HCT116 (cell line): ENCODE results near the gene NFIX. TPM values are rescaled to one million over a fixed set of nuclear protein-coding genes. Genes with fewer than 3 reads are reported as not detected.
"Not testable (repeated sequence)": the region's sequence is repeated elsewhere in the genome, so short reads cannot be mapped to it uniquely, and the experiment has no call there.

ENCODE experiments used
- ATAC-seq: fragments of 200-7000 bp; cut with Tn5 transposase; 2 replicates; pipeline ENCODE4 v1.9.1; 2020; ENCODE audit warnings: mild to moderate bottlenecking, moderate library complexity
- BruUV-seq: library from RNA; stranded (reverse); fragments of 400-500 nt; replicated peaks from 2 replicates; lab custom pipeline; 2021; lab: Mats Ljungman, UMichigan
- CTCF ChIA-PET: fragments of 300-600 bp; sonication (Branson Sonifier 250); formaldehyde crosslinking; loops from one replicate; lab custom pipeline; 2021; ENCODE audit warnings: antibody characterized with exemption; lab: Charles Lee
- POLR2A ChIA-PET: fragments of 300-600, 350-600 bp; sonication (Branson Sonifier 250); formaldehyde crosslinking; loops from one replicate; lab custom pipeline; 2021; ENCODE audit warnings: antibody characterized with exemption; lab: Charles Lee
- RAD21 ChIA-PET, 2 experiments: fragments of 300-600 bp; sonication (Branson Sonifier 250); formaldehyde crosslinking; loops; one replicate each; lab custom pipeline; 2023; ENCODE audit warnings: low total read pairs in 2 of 2; ENCODE audit not compliant: uncharacterized antibody in 2 of 2, unreplicated experiment in 2 of 2, low non-redundant PET in 1 of 2; lab: Charles Lee
- DNase-seq: peaks from one replicate; pipeline ENCODE4 v3.0.0-alpha.2; 2010; ENCODE audit warnings: low read depth, low spot score
- H2AFZ ChIP-seq: fragments of 200-600 bp; shearing (Covaris generic), sonication (generic); 2 replicates; pipeline ENCODE4 v1.6.1; 2017; ENCODE audit warnings: low read depth, mixed run types, mixed read lengths, antibody characterized with exemption, low read length; ENCODE audit not compliant: poor library complexity, severe bottlenecking
- H3K27ac ChIP-seq: 2 replicates; pipeline ENCODE4 v1.5.1; 2012; ENCODE audit warnings: low read depth, low read length
- H3K27me3 ChIP-seq: fragments of 200-600 bp; sonication (generic); 2 replicates; pipeline ENCODE4 v1.6.1; 2016; ENCODE audit warnings: mixed run types, low read length, mixed read lengths; ENCODE audit not compliant: insufficient read depth
- H3K36me3 ChIP-seq, 2 experiments: fragments of 200-500 bp in 1 of 2; fragments of 200-600 bp in 1 of 2; sonication (Bioruptor generic) in 1 of 2; sonication (generic) in 1 of 2; 2 replicates each; pipeline versions ENCODE4 v1.5.1 to v1.6.1; 2014 to 2016; ENCODE audit warnings: low read length in 2 of 2, inconsistent platforms in 1 of 2, mixed read lengths in 1 of 2, mixed run types in 1 of 2; ENCODE audit not compliant: insufficient read depth in 2 of 2, control insufficient read depth in 1 of 2
- H3K4me1 ChIP-seq, 2 experiments: fragments of 200-600 bp in 1 of 2; sonication (generic) in 1 of 2; 2 replicates each; pipeline versions ENCODE4 v1.5.1 to v1.6.1; 2012 to 2017; ENCODE audit warnings: low read length in 2 of 2, inconsistent platforms in 1 of 2, mild to moderate bottlenecking in 1 of 2, mixed read lengths in 1 of 2, mixed run types in 1 of 2, moderate library complexity in 1 of 2; ENCODE audit not compliant: insufficient read depth in 2 of 2, control insufficient read depth in 1 of 2
- H3K4me2 ChIP-seq: fragments of 200-600 bp; sonication (generic); 2 replicates; pipeline ENCODE4 v1.6.1; 2017; ENCODE audit warnings: mixed run types, low read length, mixed read lengths
- H3K4me3 ChIP-seq, 2 experiments: fragments of 200-600 bp in 1 of 2; sonication (generic) in 1 of 2; replicated peaks in 1 of 2; 2 replicates each; pipeline ENCODE4 v1.5.1; 2011 to 2016; ENCODE audit warnings: low read length in 2 of 2, control low read depth in 1 of 2, low read depth in 1 of 2, mild to moderate bottlenecking in 1 of 2, mixed read lengths in 1 of 2, mixed run types in 1 of 2
- H3K79me2 ChIP-seq: fragments of 200-600 bp; sonication (generic); 2 replicates; pipeline ENCODE4 v1.6.1; 2017; ENCODE audit warnings: mild to moderate bottlenecking, mixed run types, low read length, moderate library complexity, mixed read lengths; ENCODE audit not compliant: insufficient read depth
- H3K9ac ChIP-seq: fragments of 200-600 bp; sonication (generic); 2 replicates; pipeline ENCODE4 v1.6.1; 2016; ENCODE audit warnings: low read length, mixed read lengths
- H3K9me2 ChIP-seq: fragments of 200-600 bp; sonication (generic), shearing (Covaris generic); 2 replicates; pipeline ENCODE4 v1.6.1; 2017; ENCODE audit warnings: mixed run types, mild to moderate bottlenecking, moderate library complexity; ENCODE audit not compliant: insufficient read depth
- H3K9me3 ChIP-seq, 2 experiments: fragments of 200-500 bp in 1 of 2; fragments of 200-600 bp in 1 of 2; sonication (Bioruptor generic) in 1 of 2; sonication (generic) in 1 of 2; 2 replicates each; pipeline ENCODE4 v1.6.1; 2014 to 2017; ENCODE audit warnings: low read length in 2 of 2, mixed read lengths in 2 of 2, inconsistent platforms in 1 of 2, low read depth in 1 of 2, mild to moderate bottlenecking in 1 of 2, mixed run types in 1 of 2, moderate library complexity in 1 of 2; ENCODE audit not compliant: control insufficient read depth in 1 of 2, insufficient read depth in 1 of 2
- H4K20me1 ChIP-seq: fragments of 200-600 bp; sonication (generic), shearing (Covaris generic); 2 replicates; pipeline ENCODE4 v1.6.1; 2017; ENCODE audit warnings: mixed run types, mild to moderate bottlenecking, moderate library complexity; ENCODE audit not compliant: insufficient read depth
- EGR1 ChIP-seq: IDR thresholded peaks from 2 replicates; pipeline ENCODE4 v1.6.1; 2012; ENCODE audit warnings: low read depth
- ELF1 ChIP-seq: IDR thresholded peaks from 2 replicates; pipeline ENCODE4 v1.6.1; 2012; ENCODE audit warnings: low read depth, borderline replicate concordance
- EZH2 ChIP-seq: fragments of 200-600 bp; sonication (generic); IDR thresholded peaks from 2 replicates; pipeline ENCODE4 v1.6.1; 2017; ENCODE audit warnings: antibody characterized with exemption, mixed run types
- FOSL1 ChIP-seq: IDR thresholded peaks from 2 replicates; pipeline ENCODE4 v1.6.1; 2012; ENCODE audit warnings: low read depth
- POLR2A ChIP-seq: IDR thresholded peaks from 2 replicates; pipeline ENCODE4 v1.7.0; 2011; ENCODE audit warnings: borderline replicate concordance; ENCODE audit not compliant: insufficient read depth, insufficient read length; ENCODE audit errors: extremely low read depth
- POLR2AphosphoS5 ChIP-seq: IDR thresholded peaks from 2 replicates; pipeline ENCODE4 v1.6.1; 2011; ENCODE audit warnings: mild to moderate bottlenecking, low read depth, low read length, moderate library complexity
- SIN3A ChIP-seq: IDR thresholded peaks from 2 replicates; pipeline ENCODE4 v1.6.1; 2012; ENCODE audit warnings: low read depth
- SP1 ChIP-seq: IDR thresholded peaks from 2 replicates; pipeline ENCODE4 v1.6.1; 2012; ENCODE audit warnings: low read depth
- YY1 ChIP-seq: IDR thresholded peaks from 2 replicates; pipeline ENCODE4 v1.6.1; 2011; ENCODE audit warnings: low read length, low read depth, moderate library complexity, mild to moderate bottlenecking; ENCODE audit not compliant: insufficient replicate concordance; ENCODE audit errors: extremely low read depth
- ZFX ChIP-seq: fragments of 450-650 bp; IDR thresholded peaks from 2 replicates; pipeline ENCODE4 v1.6.1; 2017
- intact Hi-C: fragments of 100-400 bp; cut with micrococcal nuclease; formaldehyde crosslinking; loops from 2 replicates; pipeline ENCODE4 v1.10.0; 2022
- total RNA-seq: library from RNA; stranded (reverse); gene quantifications from one replicate; pipeline ENCODE4 v1.2.1, GENCODE V29; 2021; ENCODE audit not compliant: unreplicated experiment
- TF ChIP-seq, protein P1 (sequence below): IDR thresholded peaks from 2 replicates; pipeline ENCODE4 v1.6.1; 2011; ENCODE audit warnings: mild to moderate bottlenecking, low read length, moderate library complexity; ENCODE audit not compliant: insufficient replicate concordance; ENCODE audit errors: extremely low read depth
- TF ChIP-seq, protein P2 (sequence below): IDR thresholded peaks from 2 replicates; pipeline ENCODE4 v1.6.1; 2012
- TF ChIP-seq, protein P3 (sequence below): IDR thresholded peaks from 2 replicates; pipeline ENCODE4 v1.6.1; 2012

The NFIX gene
- total RNA-seq, 1 experiment from 2014 or later, result 34.8 TPM

DNA sequence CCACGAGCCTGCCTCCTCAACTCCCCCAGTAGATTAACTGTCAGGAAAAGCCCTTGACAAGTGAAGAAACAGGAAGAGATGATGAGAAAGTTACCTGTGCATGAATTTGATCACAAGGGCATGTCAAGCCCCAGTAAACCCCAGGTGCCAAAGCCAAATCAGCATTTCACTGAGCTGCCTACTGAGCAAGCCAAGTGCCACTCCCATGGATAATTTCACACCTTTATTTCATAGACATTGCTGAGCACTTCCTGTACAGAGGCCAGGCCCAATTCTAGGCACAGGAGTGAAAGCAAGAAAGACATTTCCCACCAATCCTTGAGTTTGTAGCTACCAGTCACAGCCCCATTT lies 40.7 kb upstream of the NFIX start (continued):
- TF ChIP-seq, protein P1, sequence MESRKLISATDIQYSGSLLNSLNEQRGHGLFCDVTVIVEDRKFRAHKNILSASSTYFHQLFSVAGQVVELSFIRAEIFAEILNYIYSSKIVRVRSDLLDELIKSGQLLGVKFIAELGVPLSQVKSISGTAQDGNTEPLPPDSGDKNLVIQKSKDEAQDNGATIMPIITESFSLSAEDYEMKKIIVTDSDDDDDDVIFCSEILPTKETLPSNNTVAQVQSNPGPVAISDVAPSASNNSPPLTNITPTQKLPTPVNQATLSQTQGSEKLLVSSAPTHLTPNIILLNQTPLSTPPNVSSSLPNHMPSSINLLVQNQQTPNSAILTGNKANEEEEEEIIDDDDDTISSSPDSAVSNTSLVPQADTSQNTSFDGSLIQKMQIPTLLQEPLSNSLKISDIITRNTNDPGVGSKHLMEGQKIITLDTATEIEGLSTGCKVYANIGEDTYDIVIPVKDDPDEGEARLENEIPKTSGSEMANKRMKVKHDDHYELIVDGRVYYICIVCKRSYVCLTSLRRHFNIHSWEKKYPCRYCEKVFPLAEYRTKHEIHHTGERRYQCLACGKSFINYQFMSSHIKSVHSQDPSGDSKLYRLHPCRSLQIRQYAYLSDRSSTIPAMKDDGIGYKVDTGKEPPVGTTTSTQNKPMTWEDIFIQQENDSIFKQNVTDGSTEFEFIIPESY, result no peak

- H3K9me3 ChIP-seq, intact Hi-C loops, H3K9me2 ChIP-seq, H4K20me1 ChIP-seq, RAD21 ChIA-PET, BruUV-seq, H3K27me3 ChIP-seq, H2AFZ ChIP-seq, DNase-seq, ATAC-seq: not testable (repeated sequence)
- H3K9ac ChIP-seq, result peak overlapping the region; percentile 97
- H3K36me3 ChIP-seq, result peaks cover 14 to 27% of the 10 kb centered on the region in 2 experiments; a peak in 3 of 4 replicates
- ChIA-PET POLR2A (interaction anchor here (2.0 kb wide), 1 partner anchor 9 kb away, joined by 8 read pairs; the partner anchor contains the start of gene RAD23A), CTCF (interaction anchor here (3.6 kb wide), 1 partner anchor 10 kb away, joined by 15 read pairs; no protein-coding TSS in a partner anchor)
- H3K27ac ChIP-seq, result peak overlapping the region; percentile 98
- H3K4me3 ChIP-seq, result peak overlapping the region; percentile 75 to 92
- TF ChIP-seq POLR2AphosphoS5, result peak; percentile 22; the same call in 1 of the 2 replicates
- peaks cover 51% of the 10 kb centered on the region for H3K79me2 ChIP-seq
- peak overlapping the region; percentile 86 for H3K4me2 ChIP-seq
- H3K4me1 ChIP-seq, result peaks cover 9 to 29% of the 10 kb centered on the region in 2 experiments
Measured at GRCh38 chr19:12955575-12955974, 39.7 kb upstream of the NFIX start.

DNA sequence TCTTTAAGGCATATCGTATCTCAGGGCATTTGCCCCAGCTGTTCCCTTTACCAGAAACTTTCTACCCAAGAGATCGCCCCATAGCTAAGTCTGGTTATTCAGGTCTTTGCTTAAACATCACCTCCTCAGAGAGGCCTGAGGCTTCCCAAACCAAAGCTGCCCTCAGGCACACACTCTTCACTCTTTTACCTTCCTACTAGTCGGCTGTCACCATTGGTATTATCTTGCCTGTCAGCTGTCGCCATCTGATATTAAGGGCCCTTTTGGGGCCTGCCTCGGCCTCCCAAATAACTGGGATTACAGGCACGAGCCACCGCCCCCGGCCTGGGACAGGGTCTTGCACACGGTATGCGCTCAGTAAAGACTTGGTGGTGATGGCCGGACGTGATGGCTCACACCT lies 39.3 kb upstream of the NFIX start:
- H4K20me1 ChIP-seq, result no peaks in the 10 kb centered on the region; the same call in 1 of the 2 replicates
- no peak for DNase-seq
- ChIA-PET CTCF (interaction anchor here (3.6 kb wide), 1 partner anchor 9 kb away, joined by 15 read pairs; no protein-coding TSS in a partner anchor), POLR2A (interaction anchor here (2.0 kb wide), 1 partner anchor 10 kb away, joined by 8 read pairs; the partner anchor contains the start of gene RAD23A), RAD21 (no interaction called here)
- peak overlapping the region; percentile 86 for H3K4me2 ChIP-seq
- no peaks in the 10 kb centered on the region for H3K9me2 ChIP-seq
- TF ChIP-seq SP1, result no peak
- no peak for TF ChIP-seq FOSL1
- TF ChIP-seq EGR1, result no peak
- no peak for TF ChIP-seq SIN3A
- TF ChIP-seq ELF1, result no peak
- TF ChIP-seq, protein P1, result no peak
- no peak for TF ChIP-seq YY1
- TF ChIP-seq, protein P2, sequence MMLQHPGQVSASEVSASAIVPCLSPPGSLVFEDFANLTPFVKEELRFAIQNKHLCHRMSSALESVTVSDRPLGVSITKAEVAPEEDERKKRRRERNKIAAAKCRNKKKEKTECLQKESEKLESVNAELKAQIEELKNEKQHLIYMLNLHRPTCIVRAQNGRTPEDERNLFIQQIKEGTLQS, result no peak
- TF ChIP-seq ZFX, result no peak
- no peak for TF ChIP-seq EZH2
- TF ChIP-seq, protein P3, sequence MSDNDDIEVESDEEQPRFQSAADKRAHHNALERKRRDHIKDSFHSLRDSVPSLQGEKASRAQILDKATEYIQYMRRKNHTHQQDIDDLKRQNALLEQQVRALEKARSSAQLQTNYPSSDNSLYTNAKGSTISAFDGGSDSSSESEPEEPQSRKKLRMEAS, result no peak
- TF ChIP-seq POLR2A, result no peak
- intact Hi-C loops, result no loop called here
- H3K79me2 ChIP-seq, result peaks cover 48% of the 10 kb centered on the region
- H3K27ac ChIP-seq, result peak overlapping the region; percentile 98
- H3K36me3 ChIP-seq, result peaks cover 10 to 27% of the 10 kb centered on the region in 2 experiments; a peak in 3 of 4 replicates
- H3K27me3 ChIP-seq, result no peaks in the 10 kb centered on the region
- peak overlapping the region; percentile 97 for H3K9ac ChIP-seq
- ATAC-seq, result no peak
- H3K4me1 ChIP-seq, result peaks cover 9 to 29% of the 10 kb centered on the region in 2 experiments
- no peak overlapping the region for H2AFZ ChIP-seq
- H3K9me3 ChIP-seq, result no peaks in the 10 kb centered on the region
- peak overlapping the region; percentile 75 to 92 for H3K4me3 ChIP-seq
- TSS peak; percentile 59 for BruUV-seq
